ENCODE data around the gene TP53AIP1. TPM values are rescaled to one million over a fixed set of nuclear protein-coding genes. Genes with fewer than 3 reads are reported as not detected.

TP53AIP1 gene
- total RNA-seq, 4 donors from 2014 or later: 1.0 TPM; not detected in 3

DNA sequence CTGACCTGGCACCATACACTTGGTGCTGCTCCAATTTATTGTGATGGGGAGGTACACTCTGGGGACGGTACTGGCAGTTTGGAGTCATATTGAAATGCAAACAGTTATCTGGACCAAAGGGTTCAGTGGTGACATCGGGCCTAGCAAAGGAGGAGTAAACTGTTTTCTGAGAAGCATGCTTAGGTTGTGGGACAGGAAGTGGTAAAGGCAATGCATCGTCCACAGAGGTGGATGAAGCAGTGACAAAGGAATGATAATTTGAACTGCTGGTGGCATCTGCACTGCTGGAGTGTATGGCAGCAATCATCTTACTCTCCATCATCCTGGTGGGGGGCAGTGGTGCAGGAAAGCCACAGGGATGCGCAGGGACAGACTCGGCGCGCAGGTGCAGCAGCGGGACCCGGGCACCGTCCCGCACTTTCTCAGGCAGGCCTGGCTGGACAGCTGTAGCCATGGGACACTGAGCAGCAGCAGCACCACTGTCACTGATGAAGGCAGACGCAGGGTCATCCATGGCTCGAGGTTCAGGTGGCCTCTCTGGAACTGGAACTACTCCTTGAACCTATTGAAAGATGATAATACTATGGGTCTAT, 28.0 kb upstream of the TP53AIP1 start:
- TF ChIP-seq POLR2A (IDR thresholded peaks at IDR 0.05): no peak
- TF ChIP-seq, protein P1, sequence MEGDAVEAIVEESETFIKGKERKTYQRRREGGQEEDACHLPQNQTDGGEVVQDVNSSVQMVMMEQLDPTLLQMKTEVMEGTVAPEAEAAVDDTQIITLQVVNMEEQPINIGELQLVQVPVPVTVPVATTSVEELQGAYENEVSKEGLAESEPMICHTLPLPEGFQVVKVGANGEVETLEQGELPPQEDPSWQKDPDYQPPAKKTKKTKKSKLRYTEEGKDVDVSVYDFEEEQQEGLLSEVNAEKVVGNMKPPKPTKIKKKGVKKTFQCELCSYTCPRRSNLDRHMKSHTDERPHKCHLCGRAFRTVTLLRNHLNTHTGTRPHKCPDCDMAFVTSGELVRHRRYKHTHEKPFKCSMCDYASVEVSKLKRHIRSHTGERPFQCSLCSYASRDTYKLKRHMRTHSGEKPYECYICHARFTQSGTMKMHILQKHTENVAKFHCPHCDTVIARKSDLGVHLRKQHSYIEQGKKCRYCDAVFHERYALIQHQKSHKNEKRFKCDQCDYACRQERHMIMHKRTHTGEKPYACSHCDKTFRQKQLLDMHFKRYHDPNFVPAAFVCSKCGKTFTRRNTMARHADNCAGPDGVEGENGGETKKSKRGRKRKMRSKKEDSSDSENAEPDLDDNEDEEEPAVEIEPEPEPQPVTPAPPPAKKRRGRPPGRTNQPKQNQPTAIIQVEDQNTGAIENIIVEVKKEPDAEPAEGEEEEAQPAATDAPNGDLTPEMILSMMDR (IDR thresholded peaks at IDR 0.05): no peak
- no peak for DNase-seq
- H3K36me3 ChIP-seq: no peaks in the 10 kb centered on the region
- H3K27ac ChIP-seq: no peak overlapping the region
- H3K4me1 ChIP-seq: no peaks in the 10 kb centered on the region
- no peak overlapping the region for H3K4me3 ChIP-seq
- no peaks in the 10 kb centered on the region for H3K9me3 ChIP-seq
- intact Hi-C loops (cut with DNase I; ENCODE audit: low total_unique reads): no loop called here
- H3K27me3 ChIP-seq: no peaks in the 10 kb centered on the region

DNA sequence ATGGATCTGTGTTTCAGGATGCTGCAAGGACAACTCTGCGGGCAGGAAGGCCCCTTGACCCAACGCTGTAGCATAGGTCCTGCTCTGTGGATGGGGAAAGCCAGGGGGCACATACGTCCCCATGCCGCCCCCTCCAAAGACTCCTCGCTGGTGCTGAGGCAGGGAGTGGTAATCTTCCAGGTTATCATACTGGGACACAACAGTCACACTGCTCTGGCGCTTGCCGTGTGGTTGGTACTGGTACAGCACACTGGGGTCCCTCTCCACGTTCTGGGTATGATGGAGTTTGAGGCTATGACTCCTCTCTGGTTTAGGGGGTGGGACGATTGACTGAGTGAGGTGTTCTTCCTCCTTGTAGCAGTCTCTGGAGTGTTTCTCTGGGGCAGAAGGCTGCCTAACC, 26.2 kb upstream of the TP53AIP1 start:
- Histone ChIP-seq H3K36me3 (no peaks in the 10 kb centered on the region), H3K9me3 (no peaks in the 10 kb centered on the region), H3K27me3 (no peaks in the 10 kb centered on the region), H3K27ac (no peak overlapping the region), H3K4me1 (no peaks in the 10 kb centered on the region), H3K4me3 (no peak overlapping the region)
- DNase-seq: no peak
- TF ChIP-seq, protein P1 (IDR thresholded peaks at IDR 0.05): no peak
- no peak for TF ChIP-seq POLR2A (IDR thresholded peaks at IDR 0.05)
- intact Hi-C loops (cut with DNase I; ENCODE audit: low total_unique reads): no loop called here

DNA sequence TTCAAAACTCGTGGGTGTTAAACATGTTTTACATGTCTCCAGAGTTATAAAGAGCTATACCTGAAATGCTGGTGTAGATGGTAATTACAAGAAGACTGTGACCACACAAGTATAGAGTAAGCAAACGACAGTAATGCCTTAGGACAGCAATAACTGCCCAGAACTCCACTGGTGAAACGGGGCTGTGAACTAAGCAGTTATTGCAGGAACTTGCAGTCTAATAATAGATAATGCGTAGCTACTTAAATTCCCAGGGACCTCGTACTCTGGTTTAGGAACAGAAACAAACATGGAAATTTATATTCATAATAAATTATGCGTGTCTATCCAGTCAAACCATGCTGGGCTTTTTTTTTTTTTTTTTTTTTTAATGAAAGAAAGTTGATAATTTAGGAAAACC, 24.9 kb upstream of the TP53AIP1 start:
- Histone ChIP-seq H3K36me3 (no peaks in the 10 kb centered on the region), H3K4me3 (no peak overlapping the region), H3K9me3 (no peaks in the 10 kb centered on the region), H3K4me1 (no peaks in the 10 kb centered on the region), H3K27me3 (no peaks in the 10 kb centered on the region), H3K27ac (no peak overlapping the region)
- TF ChIP-seq, protein P1 (IDR thresholded peaks at IDR 0.05): no peak
- no peak for TF ChIP-seq POLR2A (IDR thresholded peaks at IDR 0.05)
- intact Hi-C loops (cut with DNase I; ENCODE audit: low total_unique reads): no loop called here
- DNase-seq: no peak

DNA sequence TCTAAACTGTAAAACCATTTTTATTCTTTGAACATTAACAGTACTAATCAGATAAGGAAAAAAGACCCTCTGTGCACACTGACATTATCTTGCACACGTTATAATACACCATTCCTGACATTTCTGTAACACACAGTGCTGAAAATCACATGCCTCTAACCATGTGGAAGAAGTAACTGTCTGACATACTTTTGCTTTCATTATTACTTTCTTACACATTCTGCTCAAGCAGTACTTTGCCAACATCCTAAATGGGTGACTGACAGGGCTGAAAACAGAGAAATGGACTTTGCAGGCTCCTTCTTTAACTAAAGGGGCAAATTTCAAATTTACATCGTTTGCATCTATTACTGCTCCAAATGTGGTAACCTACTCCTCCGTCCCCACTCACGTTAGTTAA, 22.8 kb upstream of the TP53AIP1 start:
- no peak overlapping the region for H3K4me3 ChIP-seq
- intact Hi-C loops (cut with DNase I; ENCODE audit: low total_unique reads): no loop called here
- no peak for DNase-seq
- no peaks in the 10 kb centered on the region for H3K9me3 ChIP-seq
- H3K27ac ChIP-seq: no peak overlapping the region
- no peaks in the 10 kb centered on the region for H3K36me3 ChIP-seq
- no peak for TF ChIP-seq POLR2A (IDR thresholded peaks at IDR 0.05)
- TF ChIP-seq, protein P1 (IDR thresholded peaks at IDR 0.05): no peak
- no peaks in the 10 kb centered on the region for H3K4me1 ChIP-seq
- no peaks in the 10 kb centered on the region for H3K27me3 ChIP-seq

DNA sequence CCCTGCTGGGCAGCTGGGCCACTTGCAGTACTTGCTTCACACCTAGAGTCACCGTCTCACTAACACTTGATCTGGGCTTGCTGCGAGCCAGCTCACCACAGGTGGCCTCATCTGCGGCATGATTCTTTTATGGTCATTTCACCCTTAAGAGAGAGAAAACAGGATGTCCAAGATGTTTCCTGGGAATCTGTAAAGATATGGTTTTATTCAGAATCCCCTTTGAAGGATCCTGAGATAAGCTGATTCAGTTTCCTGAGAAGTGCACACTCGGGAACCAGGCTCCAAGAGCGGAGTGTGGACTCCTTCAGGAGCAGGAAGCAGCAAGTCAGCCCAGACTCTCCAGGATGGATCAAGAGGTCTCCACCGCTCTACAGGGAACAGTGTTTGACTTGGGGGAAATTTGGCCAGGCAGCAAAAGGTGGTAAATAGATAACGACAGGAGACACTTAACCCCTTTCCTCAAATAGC, 21.8 kb upstream of the TP53AIP1 start:
- Histone ChIP-seq H3K4me1 (no peaks in the 10 kb centered on the region), H3K36me3 (no peaks in the 10 kb centered on the region), H3K27me3 (no peaks in the 10 kb centered on the region), H3K27ac (no peak overlapping the region), H3K4me3 (no peak overlapping the region), H3K9me3 (no peaks in the 10 kb centered on the region)
- TF ChIP-seq, protein P1 (IDR thresholded peaks at IDR 0.05): no peak
- no peak for TF ChIP-seq POLR2A (IDR thresholded peaks at IDR 0.05)
- intact Hi-C loops (cut with DNase I; ENCODE audit: low total_unique reads): no loop called here
- no peak for DNase-seq

All from uterus (tissue), 4 donors.